Activated CD4-positive, CD25-positive, alpha-beta regulatory T cell treated with anti-CD3 and anti-CD28 coated beads, Interleukin-2, amount 50 U/mL, for 72 hours (primary cell): ENCODE data around the gene CD226.
"Not testable (repeated sequence)": the region's sequence is repeated elsewhere in the genome, so short reads cannot be mapped to it uniquely, and the experiment has no call there.

Source experiments
- DNase-seq: peaks from one replicate; pipeline ENCODE4 v3.0.0; 2021

Gene CD226

GRCh38 chr18:69865776-69866175, 81.9 kb downstream of the CD226 start:
- DNase-seq = no peak

- not testable (repeated sequence) for DNase-seq
Observed at GRCh38 chr18:69864802-69865201, 82.9 kb downstream of the CD226 start.

DNA sequence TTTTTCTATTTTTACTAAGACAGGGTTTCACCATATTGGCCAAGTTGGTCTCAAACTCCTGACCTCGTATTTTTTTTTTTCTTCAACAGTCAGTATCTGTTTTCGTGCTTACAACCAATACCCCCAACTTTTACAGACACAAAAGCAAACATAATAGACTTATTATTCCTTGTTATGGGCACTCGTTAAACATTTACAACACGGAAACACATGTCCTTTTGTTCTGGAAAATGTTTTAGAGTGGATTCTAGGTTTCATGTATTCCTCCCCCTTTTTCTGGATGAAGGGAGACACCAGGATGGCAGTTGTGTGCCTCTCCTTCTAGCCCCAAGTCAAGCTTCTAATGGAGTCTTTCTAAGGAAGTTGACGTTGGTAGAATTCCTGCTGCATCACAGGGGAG, 88.8 kb downstream of the CD226 start:
- no peak for DNase-seq

DNA sequence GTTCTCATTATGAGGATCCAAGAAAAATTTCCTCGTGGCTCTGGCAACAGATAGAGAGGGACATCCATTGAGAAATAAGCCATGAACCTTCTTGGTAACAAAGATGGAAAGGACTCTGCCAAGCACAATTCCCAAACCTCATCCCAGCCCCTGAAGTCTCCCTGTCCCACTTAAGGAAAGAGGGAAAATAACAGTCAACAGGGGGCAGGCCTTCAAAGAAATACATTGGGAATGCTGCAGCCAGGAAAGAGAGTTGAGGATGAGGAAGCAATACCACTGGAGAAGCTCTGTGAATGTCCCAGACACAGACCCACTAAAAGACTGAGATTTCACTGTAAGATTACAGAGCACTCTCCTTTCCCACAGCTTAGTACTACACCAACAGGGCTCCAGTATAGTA, 93.2 kb downstream of the CD226 start:
- DNase-seq = no peak

DNA sequence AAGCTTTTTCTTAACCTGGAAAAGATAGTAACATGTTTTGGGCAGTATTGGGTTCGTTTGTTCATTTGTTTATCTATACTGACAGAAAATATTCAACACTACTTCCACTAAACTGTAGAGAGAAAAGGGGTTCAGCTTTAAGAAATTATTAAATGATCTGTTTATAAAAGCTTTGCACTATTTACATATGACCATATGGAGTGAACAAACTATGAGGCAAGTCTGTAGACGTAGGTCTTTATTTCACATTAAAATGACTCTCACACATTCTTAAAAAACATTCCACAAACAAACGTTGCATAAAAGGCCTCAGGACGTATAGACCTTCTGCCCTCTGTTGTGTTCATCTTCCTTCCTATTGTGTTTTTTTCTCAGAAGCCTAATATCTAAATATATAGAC, 94.6 kb downstream of the CD226 start:
- DNase-seq = no peak

GRCh38 chr18:69845593-69846506, 101.8 kb downstream of the CD226 start:
- DNase-seq = no peak

DNA sequence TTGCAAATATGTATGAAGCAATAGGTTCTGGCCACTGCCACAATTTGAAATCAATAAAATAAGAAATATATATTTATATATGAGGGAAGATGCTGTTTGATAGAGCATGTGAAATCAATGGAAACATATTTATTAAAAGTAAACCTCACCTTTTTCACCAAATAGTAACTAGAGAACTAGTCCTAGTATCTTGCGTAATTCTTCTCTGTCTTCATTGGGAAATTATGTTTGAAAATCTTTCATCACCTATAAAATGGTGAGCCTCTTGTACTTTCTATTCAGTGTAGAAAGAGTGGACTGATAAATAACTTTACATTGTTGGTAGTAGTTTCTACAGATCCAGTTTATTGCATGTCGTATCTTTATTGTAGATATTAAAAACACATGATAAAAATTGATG, 103.0 kb downstream of the CD226 start:
- no peak for DNase-seq

DNA sequence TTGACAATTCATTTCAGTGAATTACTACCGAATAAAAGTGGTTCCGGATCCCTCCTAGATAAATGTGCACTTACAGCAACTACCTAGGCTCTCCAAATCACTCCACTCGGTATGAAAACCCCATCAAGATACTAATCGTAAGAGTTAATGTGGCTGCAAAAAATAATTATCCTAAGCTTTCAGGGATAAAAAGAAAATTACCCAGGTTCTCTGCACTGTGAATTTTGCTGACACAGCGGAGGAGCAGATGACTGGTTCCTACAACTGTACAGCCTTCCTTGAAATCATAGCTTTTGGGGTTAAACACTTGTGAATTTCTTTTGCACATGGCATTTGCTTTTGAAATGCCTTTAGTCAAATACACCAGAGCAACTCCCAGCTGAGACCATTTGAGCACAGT, 104.7 kb downstream of the CD226 start:
- DNase-seq = no peak

- no peak for DNase-seq
Observed at GRCh38 chr18:69841117-69841516, 106.6 kb downstream of the CD226 start.

DNA sequence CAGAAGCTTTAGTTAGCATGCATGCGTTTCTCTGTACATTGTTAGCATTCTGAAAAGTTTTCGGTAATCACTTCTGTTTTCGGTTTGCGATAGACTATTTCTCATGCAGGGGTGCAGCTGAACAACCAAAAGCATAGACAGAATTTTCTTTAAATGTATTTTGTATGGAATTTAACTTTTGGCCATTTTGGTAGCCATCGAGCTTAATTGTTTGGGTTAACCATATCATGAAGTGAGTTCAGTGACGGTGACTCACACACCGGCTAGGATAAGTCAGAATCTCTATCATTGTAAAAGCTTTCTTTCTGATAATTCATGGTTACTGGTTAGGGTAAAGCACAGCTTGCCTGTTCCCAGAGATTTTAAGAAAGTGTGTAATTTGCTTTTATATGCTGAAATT, 107.2 kb downstream of the CD226 start:
- DNase-seq = no peak

- DNase-seq = no peak
Observed at GRCh38 chr18:69840001-69840400, 107.7 kb downstream of the CD226 start.

DNA sequence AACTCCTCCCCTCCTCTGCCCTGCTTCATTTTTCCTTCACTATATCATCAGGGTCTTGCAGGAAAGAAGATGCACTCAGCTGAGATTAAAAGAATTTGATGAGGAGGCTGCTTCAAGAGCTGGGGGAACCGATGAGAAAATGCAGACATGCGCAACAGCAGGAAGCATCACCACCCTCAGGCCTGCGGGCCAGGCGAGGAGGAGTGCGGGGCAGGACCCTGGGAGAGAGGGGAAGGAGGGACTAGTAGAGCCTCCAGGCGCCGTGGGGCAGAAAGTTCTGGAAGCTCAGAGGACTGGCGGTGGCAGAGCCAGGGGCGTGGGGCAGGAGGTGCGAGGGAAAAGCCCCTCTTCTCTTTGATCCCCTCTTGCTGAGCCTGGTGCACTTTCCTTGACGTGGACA, 108.2 kb downstream of the CD226 start:
- no peak for DNase-seq

DNA sequence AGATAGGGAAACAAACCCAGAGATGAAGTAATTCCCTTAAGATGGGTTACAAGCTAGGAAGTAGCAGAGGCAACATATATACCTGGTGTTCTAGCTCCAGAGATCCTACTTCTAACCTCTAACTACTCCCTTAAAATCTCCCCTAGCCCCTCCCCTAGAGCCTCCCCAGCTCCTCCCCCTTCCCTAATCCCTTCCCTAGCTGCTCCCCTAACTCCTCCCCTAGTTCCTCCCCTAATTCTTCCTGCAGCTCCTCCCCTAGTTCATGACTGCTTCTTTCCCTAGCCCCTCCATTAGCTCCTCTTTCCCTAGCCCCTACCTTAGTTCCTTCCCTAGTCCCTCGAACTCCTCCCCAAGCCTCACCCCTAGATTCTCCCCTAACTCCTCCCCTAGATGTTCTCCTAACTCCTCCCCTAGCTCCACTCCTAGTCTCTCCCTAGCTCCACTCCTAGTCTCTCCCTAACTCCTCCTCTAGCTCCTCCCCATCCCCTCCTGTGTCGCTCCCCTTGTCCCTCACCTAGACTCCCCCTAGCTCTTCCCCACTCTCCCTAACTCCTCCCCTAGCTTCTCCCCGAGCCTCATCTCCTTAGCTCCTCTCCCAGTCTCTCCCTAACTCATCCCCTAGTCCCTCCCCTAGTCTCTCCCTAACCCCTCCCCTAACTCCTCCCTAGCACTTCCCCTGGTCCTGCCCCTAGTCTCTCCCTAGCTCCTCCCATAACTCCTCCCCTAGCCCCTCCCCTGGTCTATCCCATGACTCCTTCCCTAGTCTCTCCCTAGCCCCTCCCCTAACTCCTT, 108.9 kb downstream of the CD226 start:
- peak; percentile 35 for DNase-seq

DNA sequence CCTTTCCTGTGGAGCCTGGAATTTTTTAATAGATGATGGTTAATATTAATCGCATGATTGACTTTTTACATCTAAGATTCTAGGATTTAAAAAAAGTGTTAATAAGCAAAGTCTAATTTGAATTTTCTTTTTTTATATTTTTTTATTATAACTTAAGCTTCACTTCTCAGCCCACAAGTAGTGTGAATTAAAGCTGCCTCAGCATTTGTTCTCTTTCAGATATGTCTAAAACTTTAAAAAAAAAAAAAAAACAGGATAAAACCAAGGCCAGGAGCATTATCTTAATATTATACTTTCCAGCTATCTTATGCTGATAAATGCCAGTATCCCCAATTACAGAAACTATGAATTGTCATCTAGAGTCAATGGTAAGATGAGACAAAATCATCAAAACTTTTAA, 109.7 kb downstream of the CD226 start:
- no peak for DNase-seq

GRCh38 chr18:69834980-69835379, 112.7 kb downstream of the CD226 start:
- not testable (repeated sequence) for DNase-seq

DNA sequence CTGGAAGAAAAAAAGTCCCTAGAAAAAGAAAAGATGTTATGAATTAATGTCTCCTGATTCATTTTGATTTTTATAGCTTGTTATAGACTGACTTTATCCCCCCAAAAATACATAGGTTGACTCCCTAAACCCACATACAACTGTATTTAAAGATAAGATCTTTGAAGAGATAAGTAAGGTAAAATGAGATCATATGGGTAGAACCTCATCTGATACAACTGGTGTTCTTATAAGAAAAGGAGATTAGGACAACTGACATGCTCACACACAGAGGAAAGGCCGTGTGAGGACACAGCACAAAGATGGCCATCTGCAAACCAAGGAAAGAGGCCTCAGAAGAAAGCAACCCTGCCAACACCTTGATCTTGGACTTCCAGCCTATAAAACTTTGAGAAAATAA, 117.5 kb downstream of the CD226 start:
- DNase-seq = no peak

DNA sequence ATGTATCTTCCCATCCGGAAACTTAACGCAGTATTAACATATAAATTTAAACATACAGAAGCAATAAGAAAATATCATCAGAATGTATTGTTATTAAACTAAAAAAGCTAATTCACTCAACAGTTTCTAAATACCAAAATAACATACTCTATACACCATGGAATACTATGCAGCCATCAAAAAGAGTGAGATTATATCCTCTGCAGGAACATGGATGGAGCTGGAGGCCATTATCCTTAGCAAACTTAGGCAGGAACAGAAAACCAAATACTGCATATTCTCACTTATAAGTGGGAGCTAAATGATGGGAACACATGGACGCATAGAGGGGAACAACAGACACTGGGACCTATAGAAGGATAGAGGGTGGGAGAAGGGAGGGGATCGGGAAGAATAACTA, 127.1 kb downstream of the CD226 start:
- no peak for DNase-seq

- no peak for DNase-seq
Observed at GRCh38 chr18:69819460-69819859, 128.2 kb downstream of the CD226 start.

GRCh38 chr18:69817335-69817940, 130.2 kb downstream of the CD226 start:
- no peak for DNase-seq

DNA sequence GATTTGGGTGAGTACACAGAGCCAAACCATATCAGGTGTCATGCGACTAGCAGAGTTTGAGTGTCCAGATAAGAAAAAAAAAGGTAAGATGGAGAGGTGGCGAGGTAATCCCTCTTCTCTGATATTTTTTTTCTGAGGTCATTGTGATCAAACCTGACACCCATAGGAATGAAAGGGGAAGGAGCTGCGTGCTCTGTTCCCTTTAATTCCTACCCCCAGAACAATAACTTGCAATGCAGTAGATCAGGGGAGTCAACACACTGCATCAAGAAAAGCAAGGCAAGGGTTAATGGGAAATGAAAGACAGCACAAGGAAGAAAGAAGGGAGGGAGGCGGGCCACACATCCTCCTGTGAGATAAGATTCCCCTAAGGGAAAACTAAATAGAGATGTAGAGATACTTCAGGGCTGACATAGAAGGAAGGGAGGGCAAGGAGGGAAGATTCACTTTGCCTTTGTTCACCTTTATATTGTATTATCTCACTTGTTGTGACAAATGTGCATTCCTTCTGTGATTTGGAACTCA, 132.8 kb downstream of the CD226 start:
- DNase-seq = no peak

GRCh38 chr18:69813559-69813958, 134.1 kb downstream of the CD226 start:
- no peak for DNase-seq

GRCh38 chr18:69808399-69808798, 139.3 kb downstream of the CD226 start:
- DNase-seq = no peak

DNA sequence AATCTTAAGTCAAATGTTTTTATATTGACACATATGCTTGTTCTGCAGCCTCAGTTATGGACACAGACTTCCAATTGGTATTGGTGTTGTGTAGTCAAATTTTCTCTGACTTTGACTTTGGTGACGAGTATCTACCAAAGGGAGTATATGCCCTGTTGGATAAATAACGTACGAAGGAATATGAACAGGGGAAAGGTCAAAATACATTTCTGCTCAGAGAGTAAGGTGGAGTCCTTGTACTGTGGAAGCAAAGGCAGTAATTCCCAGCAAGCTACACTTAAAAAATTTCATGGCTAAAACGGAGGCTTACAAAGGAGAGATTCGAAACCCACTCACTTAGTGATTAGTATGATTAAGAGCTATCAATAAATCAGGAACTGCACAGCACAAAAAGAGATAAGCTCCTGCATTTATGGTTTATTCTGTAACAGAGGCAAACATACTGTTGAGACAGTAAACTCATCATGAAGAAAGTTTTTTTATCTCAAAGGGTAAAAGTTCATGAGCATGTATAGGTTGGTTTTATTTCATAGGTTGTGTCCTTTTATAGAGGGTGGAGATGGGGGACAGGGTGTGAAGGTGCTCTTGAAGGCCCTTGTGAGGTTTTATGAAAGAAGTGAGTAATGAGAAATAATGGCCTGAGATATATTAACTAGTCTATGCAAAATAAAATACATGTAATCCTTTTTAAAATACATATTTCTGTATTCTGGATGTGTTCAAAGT, 142.7 kb downstream of the CD226 start:
- no peak for DNase-seq
